HG02885 (cell line): Measurements from ENCODE around the gene SEMA3B.

Experiments used
- ATAC-seq: cut with Tn5 transposase; IDR thresholded peaks from one replicate; pipeline ENCODE4 v1.9.1; 2021; ENCODE audit warnings: mild to moderate bottlenecking; ENCODE audit not compliant: unreplicated experiment, poor library complexity

The SEMA3B gene

GRCh38 chr3:50325113-50325480 lies 56.1 kb downstream of the SEMA3B start:
- no peak for ATAC-seq

DNA sequence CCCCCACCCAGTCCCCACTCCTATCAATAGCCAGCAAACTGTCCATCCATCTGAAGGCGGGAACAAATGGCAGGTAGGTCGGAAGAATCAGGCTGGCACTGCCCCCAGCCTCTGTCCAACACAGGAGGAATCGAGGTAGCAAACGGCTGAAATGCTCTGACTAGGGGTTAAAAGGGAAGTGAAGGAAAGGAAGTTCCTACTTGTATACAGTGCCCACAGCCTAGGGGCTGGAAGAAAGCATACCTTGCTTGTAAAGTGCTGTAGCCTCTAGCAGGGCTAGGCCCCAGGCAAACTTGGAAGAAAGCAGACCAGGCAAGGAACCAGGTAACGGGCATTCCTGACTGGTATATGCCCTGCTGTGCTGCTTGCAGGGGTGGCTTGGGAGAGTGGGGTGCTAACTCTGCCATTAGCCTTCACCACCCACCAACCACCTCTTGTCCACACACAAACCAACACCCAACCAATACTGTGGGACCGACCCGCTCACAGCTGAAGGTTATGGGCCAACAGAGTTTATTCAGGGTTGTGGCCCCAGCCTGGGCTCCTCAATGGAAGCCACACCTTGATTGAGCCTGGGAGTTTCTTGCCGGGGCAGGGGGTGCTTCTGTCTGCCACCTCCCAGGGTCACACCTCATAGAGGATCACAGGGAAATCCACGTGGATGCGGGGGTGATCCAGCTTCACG lies 56.7 kb downstream of the SEMA3B start:
- no peak for ATAC-seq

DNA sequence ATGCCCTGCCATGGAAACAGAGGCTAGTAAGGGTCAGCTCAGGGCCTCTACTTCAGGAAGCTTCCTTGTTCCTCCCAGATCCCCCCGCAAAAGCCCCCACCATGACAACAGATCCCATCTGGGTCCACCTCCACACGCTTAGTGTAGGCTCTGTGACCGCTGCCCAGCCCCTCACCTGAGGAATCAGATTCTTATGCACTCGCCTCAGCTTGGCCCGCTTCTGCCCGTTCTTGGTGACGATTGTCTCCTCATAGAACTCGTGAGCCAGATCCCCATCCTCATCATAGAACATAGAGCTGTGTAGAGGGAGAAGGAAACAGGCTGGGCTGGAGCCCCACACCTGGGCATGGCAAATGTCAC lies 57.2 kb downstream of the SEMA3B start:
- ATAC-seq, result no peak

DNA sequence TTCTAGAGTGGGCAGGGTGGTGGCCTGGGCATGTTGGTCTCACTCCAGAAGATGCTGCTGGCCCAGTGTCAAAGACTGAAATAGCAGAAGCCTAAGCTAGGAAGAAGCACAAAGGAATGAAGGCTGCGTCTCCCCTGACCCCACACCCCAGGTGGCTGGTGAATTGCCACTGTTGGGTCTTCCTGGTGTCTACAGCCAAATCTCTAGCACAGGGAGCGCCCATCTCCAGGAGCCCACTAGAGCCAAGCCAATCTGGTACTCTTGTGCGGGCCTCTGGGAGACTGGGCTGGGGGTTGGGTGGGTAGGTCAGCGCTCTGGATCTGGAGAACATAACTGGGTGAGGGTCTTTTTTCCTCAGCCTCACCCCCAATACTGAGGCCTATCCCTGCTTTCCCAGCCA lies 58.2 kb downstream of the SEMA3B start:
- ATAC-seq, result no peak
